Measurements from ENCODE around the gene RPL13A. TPM values are rescaled to one million over a fixed set of nuclear protein-coding genes. Genes with fewer than 3 reads are reported as not detected.

RPL13A gene
- total RNA-seq, 1 experiment from 2014 or later: 3,286 TPM

DNA sequence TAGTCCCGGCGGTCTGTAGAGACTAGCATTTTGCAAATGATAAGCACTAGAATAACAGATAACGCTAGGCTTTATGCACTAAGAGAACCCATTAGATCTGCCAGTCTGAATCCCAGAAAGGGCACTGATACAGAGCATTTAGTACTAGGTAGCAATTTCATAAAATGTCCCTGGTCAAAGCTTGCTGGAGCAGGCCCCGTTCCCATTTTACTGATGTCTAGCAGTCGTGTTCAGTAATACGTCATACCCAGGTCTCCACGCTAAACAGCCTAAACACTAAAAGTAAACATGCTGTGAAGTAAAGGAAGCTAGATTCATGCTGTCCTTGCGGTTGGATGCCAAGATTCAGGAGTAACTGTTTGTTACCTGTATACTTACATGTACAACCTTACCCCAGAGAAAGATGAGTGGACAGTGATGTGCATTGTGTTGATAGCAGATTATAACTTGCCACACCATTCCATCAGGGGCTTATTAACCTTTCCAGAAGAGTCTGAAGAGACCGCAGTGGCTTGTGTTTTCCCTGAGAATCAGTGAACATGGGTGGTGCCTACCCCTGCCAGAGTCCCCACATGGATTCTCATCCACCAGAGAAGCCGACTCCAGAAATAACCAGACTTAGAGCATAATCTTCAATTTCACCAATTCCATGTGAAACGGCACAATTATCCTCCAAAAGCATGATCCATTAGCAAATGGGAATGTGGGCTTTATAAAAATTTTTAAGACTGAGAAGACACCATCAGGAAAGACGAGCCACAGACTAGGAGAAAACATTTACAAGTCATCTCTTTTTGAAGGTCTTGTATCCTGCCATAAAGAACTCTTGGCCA is 5.4 kb downstream of the RPL13A start:
- Histone ChIP-seq H4K20me1 (ENCODE audit: control insufficient read depth, insufficient read depth, insufficient read length) (no peaks in the 10 kb centered on the region), H3K18ac (ENCODE audit: insufficient read length, low read depth, low read length) (no peak overlapping the region), H3K79me2 (ENCODE audit: insufficient read depth, low read length) (peaks cover 18% of the 10 kb centered on the region), H3K27me3 (ENCODE audit: insufficient read depth, low read length) (no peaks in the 10 kb centered on the region), H4K91ac (ENCODE audit: insufficient read length, low read depth, low read length) (no peak overlapping the region), H2AFZ (ENCODE audit: low read length) (no peak overlapping the region), H2BK12ac (ENCODE audit: insufficient read length, low read depth, low read length) (no peak overlapping the region), H3K4me1 (ENCODE audit: insufficient read depth, low read length) (no peaks in the 10 kb centered on the region; the same call in 1 of the 2 replicates), H3K9ac (ENCODE audit: extremely low read depth, insufficient read length, low read length) (no peak overlapping the region), H3K9me3 (ENCODE audit: control insufficient read depth, low read depth, low read length) (no peaks in the 10 kb centered on the region), H3K79me1 (ENCODE audit: insufficient read depth, low read depth, low read length, poor library complexity, severe bottlenecking) (peaks cover 9% of the 10 kb centered on the region), H2BK20ac (ENCODE audit: low read depth, low read length, poor library complexity, severe bottlenecking) (no peak overlapping the region), H2BK5ac (ENCODE audit: insufficient read length, low read length) (no peak overlapping the region), H3K56ac (ENCODE audit: insufficient read length, low read depth, low read length) (no peak overlapping the region), H3K14ac (ENCODE audit: insufficient read depth, low read length) (no peak overlapping the region), H3K4ac (ENCODE audit: low read depth, low read length) (no peak overlapping the region), H4K8ac (replicated peaks; ENCODE audit: insufficient read length, low read depth, low read length) (no peak overlapping the region), H3K23me2 (ENCODE audit: insufficient read length, low read depth, low read length, poor library complexity, severe bottlenecking) (peaks cover 19% of the 10 kb centered on the region), H3K23ac (ENCODE audit: insufficient read length, low read depth, low read length) (no peak overlapping the region), H2BK120ac (ENCODE audit: low read depth, low read length, poor library complexity, severe bottlenecking) (no peak overlapping the region), H4K5ac (ENCODE audit: insufficient read length, low read depth, low read length) (no peak overlapping the region), H3T11ph (ENCODE audit: low read length) (no peak overlapping the region), H3K27ac (ENCODE audit: insufficient read length, low read depth, low read length) (peak overlapping the region; percentile 12), H2AK5ac (ENCODE audit: insufficient read length, low read length) (no peak overlapping the region), H2BK15ac (ENCODE audit: low read depth, low read length) (no peak overlapping the region), H3K4me2 (ENCODE audit: insufficient read depth, insufficient read length, low read length) (no peak overlapping the region)
- Mint-ChIP-seq H3K4me1 (peaks cover 19 to 29% of the 10 kb centered on the region in 2 experiments), H3K27ac (peak overlapping the region; percentile 75 to 96 (median 89); a peak in 6 of 7 replicates), H3K9me3 (peaks cover 10 to 12% of the 10 kb centered on the region in 2 experiments; a peak in 4 of 5 replicates), H3K4me3 (peak overlapping the region in 1 of 2 experiments; percentile 54; a peak in 2 of 5 replicates), H3K36me3 (ENCODE audit: insufficient read depth in 1 of 3, low read depth in 3 of 3) (peaks cover 65 to 70% (median 67%) of the 10 kb centered on the region in 3 experiments), H3K27me3 (ENCODE audit: low read depth) (peaks cover 8% of the 10 kb centered on the region; the same call in 1 of the 2 replicates)
- no CpG with 5 or more reads among the region's 12 CpGs for WGBS (ENCODE audit: extremely low coverage, insufficient read length, low lambda C conversion rate)
- DNase-seq: no peak
- TF ChIP-seq, protein P1, sequence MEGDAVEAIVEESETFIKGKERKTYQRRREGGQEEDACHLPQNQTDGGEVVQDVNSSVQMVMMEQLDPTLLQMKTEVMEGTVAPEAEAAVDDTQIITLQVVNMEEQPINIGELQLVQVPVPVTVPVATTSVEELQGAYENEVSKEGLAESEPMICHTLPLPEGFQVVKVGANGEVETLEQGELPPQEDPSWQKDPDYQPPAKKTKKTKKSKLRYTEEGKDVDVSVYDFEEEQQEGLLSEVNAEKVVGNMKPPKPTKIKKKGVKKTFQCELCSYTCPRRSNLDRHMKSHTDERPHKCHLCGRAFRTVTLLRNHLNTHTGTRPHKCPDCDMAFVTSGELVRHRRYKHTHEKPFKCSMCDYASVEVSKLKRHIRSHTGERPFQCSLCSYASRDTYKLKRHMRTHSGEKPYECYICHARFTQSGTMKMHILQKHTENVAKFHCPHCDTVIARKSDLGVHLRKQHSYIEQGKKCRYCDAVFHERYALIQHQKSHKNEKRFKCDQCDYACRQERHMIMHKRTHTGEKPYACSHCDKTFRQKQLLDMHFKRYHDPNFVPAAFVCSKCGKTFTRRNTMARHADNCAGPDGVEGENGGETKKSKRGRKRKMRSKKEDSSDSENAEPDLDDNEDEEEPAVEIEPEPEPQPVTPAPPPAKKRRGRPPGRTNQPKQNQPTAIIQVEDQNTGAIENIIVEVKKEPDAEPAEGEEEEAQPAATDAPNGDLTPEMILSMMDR (conservative IDR thresholded peaks at IDR 0.05): no peak

All from H9 (cell line).